Adrenal gland (tissue), 12 donors: ENCODE data around the gene CERK. TPM values are rescaled to one million over a fixed set of nuclear protein-coding genes. Genes with fewer than 3 reads are reported as not detected.

Experiments used
- DNase-seq, 7 donors: peaks; one replicate each; pipeline ENCODE4 v3.0.0-alpha.2; 2019 to 2020
- H3K27ac ChIP-seq, 5 donors: fragments of 200-600 bp; sonication (generic) in 4 of 5; 1 replicate in 3 of 5; 2 replicates in 2 of 5; pipeline versions ENCODE4 v1.5.1 to v1.8.0; 2016 to 2020; ENCODE audit warnings: mild to moderate bottlenecking in 1 of 5
- H3K27me3 ChIP-seq: fragments of 200-600 bp; 2 replicates; pipeline ENCODE4 v1.8.0; 2021
- H3K36me3 ChIP-seq, 2 donors: fragments of 200-600 bp; replicated peaks in 1 of 2; 1 replicate in 1 of 2; 2 replicates in 1 of 2; pipeline versions ENCODE4 v1.5.1 to v1.8.0; 2018 to 2022
- H3K4me1 ChIP-seq, 2 donors: fragments of 200-600 bp; replicated peaks in 1 of 2; 1 replicate in 1 of 2; 2 replicates in 1 of 2; pipeline versions ENCODE4 v1.5.1 to v1.8.0; 2018 to 2021
- H3K4me3 ChIP-seq, 4 donors: fragments of 200-600 bp; sonication (generic) in 3 of 4; one replicate each; pipeline ENCODE4 v1.5.1; 2016 to 2018
- H3K9me3 ChIP-seq, 3 donors: fragments of 200-600 bp; sonication (generic) in 1 of 3; replicated peaks in 1 of 3; 1 replicate in 2 of 3; 2 replicates in 1 of 3; pipeline versions ENCODE4 v1.5.1 to v1.8.0; 2016 to 2021
- POLR2A ChIP-seq, 2 donors: fragments of 450-650 bp; IDR thresholded peaks; one replicate each; pipeline ENCODE4 v1.6.1; 2017; ENCODE audit warnings: antibody characterized with exemption in 2 of 2, mild to moderate bottlenecking in 2 of 2, moderate library complexity in 1 of 2
- WGBS, 4 donors: extraction: QIAGEN DNeasy Blood & Tissue Kit in 2 of 4; methylation state at CpG; one replicate each; pipeline versions ENCODE4 v1.1.5 to v1.1.7; 2013 to 2017; 5-methylcytosine and 5-hydroxymethylcytosine counted together
- intact Hi-C, 2 donors: fragments of 100-400 bp; cut with DNase I; formaldehyde crosslinking; loops; one replicate each; pipeline versions ENCODE4 v1.14.1 to v1.15.0; 2022 to 2023
- polyA plus RNA-seq, 3 donors: library from polyadenylated mRNA; stranded (reverse); fragments of 200-250 nt in 2 of 3; fragments of 350-450 nt in 1 of 3; fragmentation: Illumina TruSeq in 1 of 3; extraction: RNeasy Lipid Tissue Mini Kit (QIAGEN cat#74804) in 1 of 3; gene quantifications; one replicate each; pipeline ENCODE4 v1.2.3, GENCODE V29; 2013 to 2014
- total RNA-seq, 9 donors: library from RNA; depleted of rRNA in 4 of 9; stranded (reverse); fragments of >200 nt in 4 of 9; fragments of 120-200 nt in 1 of 9; fragmentation: NEBNext Ultra II Directional in 1 of 9; extraction: Animal tissue kit (Norgen Biotek cat#: 25700) in 1 of 9; gene quantifications; one replicate each; pipeline versions ENCODE4 v1.1.0 to v1.2.4, GENCODE V29; 2013 to 2023
- TF ChIP-seq, protein P1 (sequence below), 6 experiments: fragments of 450-650 bp in 4 of 6; fragments of 200-600 bp in 2 of 6; sonication (generic) in 1 of 6; IDR thresholded peaks; 1 replicate in 5 of 6; 2 replicates in 1 of 6; pipeline versions ENCODE4 v1.5.1 to v1.8.0; 2016 to 2021; ENCODE audit warnings: antibody characterized with exemption in 6 of 6, mild to moderate bottlenecking in 2 of 6, moderate library complexity in 1 of 6
- donor health status: healthy with polysubstance abuse.
- donor health status: Bipolar disorder and iron deficiency.
- donor health status: DM: yes; HTN: yes; CAD: no.
- donor health status: DM: no; HTN: no; CAD: no.
- donor health status: DM: no; HTN: no; CAD: no.
- donor health status: DM: yes; HTN: yes; CAD: no.

The CERK gene
- total and polyA plus RNA-seq, 12 donors, result 18.6 to 92.1 (median 41.5) TPM

DNA sequence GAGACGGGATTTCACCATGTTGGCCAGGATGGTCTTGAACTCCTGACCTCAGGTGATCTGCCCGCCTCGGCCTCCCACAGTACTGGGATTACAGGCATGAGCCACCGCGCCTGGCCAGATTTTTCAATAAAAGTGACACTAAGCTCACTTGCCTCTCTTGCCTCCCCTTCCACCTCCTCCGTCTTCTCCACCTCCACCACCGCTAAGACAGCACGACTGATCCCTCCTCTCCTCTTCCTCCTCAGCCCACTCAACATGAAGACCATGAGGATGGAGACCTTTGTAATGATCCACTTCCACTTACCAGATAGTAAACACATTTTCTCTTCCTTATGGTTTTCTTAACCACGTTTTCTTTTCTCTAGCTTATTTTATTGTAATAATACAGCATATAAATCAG lies 14.2 kb downstream of the CERK start:
- DNase-seq, result no peak
- WGBS, 4 donors, result 93 to 95% (median 94%) methylated on average over 9 of the region's 9 CpGs
- H3K4me3 ChIP-seq, result no peak overlapping the region
- H3K27ac ChIP-seq, result no peak overlapping the region
- peaks cover 0 to 4% of the 10 kb centered on the region in 2 donors for H3K4me1 ChIP-seq
- no peak for TF ChIP-seq POLR2A (IDR thresholded peaks at IDR 0.05)
- TF ChIP-seq, protein P1, sequence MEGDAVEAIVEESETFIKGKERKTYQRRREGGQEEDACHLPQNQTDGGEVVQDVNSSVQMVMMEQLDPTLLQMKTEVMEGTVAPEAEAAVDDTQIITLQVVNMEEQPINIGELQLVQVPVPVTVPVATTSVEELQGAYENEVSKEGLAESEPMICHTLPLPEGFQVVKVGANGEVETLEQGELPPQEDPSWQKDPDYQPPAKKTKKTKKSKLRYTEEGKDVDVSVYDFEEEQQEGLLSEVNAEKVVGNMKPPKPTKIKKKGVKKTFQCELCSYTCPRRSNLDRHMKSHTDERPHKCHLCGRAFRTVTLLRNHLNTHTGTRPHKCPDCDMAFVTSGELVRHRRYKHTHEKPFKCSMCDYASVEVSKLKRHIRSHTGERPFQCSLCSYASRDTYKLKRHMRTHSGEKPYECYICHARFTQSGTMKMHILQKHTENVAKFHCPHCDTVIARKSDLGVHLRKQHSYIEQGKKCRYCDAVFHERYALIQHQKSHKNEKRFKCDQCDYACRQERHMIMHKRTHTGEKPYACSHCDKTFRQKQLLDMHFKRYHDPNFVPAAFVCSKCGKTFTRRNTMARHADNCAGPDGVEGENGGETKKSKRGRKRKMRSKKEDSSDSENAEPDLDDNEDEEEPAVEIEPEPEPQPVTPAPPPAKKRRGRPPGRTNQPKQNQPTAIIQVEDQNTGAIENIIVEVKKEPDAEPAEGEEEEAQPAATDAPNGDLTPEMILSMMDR (IDR thresholded peaks at IDR 0.05), result no peak
- no peaks in the 10 kb centered on the region for H3K27me3 ChIP-seq
- intact Hi-C loops, result no loop called here
- no peaks in the 10 kb centered on the region for H3K9me3 ChIP-seq
- H3K36me3 ChIP-seq, result peaks cover 0 to 19% of the 10 kb centered on the region in 2 donors

DNA sequence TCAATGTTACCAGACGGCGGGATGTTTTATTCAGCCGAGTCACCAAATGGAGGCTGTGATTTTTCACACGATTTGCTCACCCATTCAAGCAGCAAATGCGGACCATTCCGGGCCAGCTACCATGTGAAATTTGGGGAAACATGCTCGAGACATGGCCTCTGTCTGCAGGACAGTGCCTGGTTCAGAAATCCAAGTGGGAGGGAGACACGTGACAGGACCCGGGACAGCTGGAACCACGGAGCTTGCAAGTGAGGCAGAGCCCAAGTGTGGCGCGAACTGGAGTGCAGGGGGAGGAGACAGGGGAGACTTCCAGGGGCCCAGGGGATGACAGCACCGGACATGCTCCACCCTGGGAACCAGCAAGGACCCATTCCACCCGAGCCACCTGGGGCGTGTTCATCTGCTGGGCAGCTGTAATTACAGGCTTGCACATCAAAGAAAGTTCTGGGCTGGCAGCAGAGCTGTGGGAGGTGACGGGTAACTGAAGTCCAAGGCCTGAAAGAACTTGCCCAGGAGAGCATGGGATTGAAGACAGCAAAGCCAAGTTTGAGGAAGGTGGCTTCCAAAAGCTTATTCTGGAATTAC lies 16.5 kb downstream of the CERK start:
- Histone ChIP-seq H3K27ac (no peak overlapping the region), H3K9me3 (no peaks in the 10 kb centered on the region), H3K4me3 (no peak overlapping the region), H3K4me1 (no peaks in the 10 kb centered on the region), H3K36me3 (peaks cover 0 to 40% of the 10 kb centered on the region in 2 donors), H3K27me3 (no peaks in the 10 kb centered on the region)
- 87 to 91% (median 88%) methylated on average over 16 of the region's 16 CpGs for WGBS, 4 donors
- TF ChIP-seq, protein P1 (IDR thresholded peaks at IDR 0.05), result no peak
- no peak for TF ChIP-seq POLR2A (IDR thresholded peaks at IDR 0.05)
- no peak for DNase-seq
- intact Hi-C loops, result no loop called here

DNA sequence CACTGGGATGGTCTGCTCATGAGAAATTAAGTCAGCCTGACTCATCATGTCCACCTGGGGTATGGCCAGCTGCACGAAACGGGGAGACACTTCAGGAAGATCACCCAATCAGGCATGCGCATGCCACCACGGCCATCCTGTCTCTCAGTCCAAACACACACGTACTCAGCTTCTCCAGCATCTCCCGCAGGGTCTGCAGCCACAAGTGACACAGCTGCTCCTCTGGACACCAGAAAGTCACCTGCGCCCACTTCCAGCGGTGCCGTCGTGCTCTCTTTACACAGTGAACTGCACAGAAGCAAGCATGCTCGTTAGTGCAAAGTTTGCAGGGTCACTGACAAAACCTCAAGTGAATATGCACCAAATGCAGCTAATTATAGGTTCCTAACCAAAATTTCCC lies 18.1 kb downstream of the CERK start:
- TF ChIP-seq, protein P1 (IDR thresholded peaks at IDR 0.05), result no peak
- TF ChIP-seq POLR2A (IDR thresholded peaks at IDR 0.05), result no peak
- 89 to 97% (median 94%) methylated on average over 11 of the region's 11 CpGs for WGBS, 4 donors

DNA sequence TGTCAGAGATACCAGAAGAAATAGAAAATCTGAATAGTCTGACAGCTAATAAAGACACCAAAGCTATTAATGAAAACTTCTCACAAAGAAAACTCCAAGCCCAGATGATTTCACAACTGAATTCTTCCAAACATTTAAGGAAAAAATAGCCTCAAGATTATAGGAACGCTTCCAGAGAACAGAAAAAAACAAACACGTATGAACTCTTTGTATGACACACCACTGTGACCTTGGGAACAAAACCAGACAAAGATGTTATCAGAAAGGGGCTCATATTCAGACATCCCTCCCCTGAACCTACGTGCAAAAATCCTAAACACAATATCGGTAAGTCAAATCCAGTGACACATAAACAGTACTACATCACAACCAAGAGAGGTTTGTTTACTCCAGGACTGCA lies 23.5 kb downstream of the CERK start:
- peak overlapping the region; percentile 29 to 82 (median 56) for H3K27ac ChIP-seq
- peak in 3 of 7 donors; percentile 47 to 72 (median 64) for DNase-seq
- intact Hi-C loops, result no loop called here

More for the DNA sequence above, 18.1 kb downstream of the CERK start:
- intact Hi-C loops, result no loop called here
- no peaks in the 10 kb centered on the region for H3K9me3 ChIP-seq
- DNase-seq, result no peak
- no peak overlapping the region for H3K27ac ChIP-seq
- peaks cover 0 to 50% of the 10 kb centered on the region in 2 donors for H3K36me3 ChIP-seq
- no peak overlapping the region for H3K4me3 ChIP-seq
- H3K27me3 ChIP-seq, result no peaks in the 10 kb centered on the region
- peaks cover 0 to 5% of the 10 kb centered on the region in 2 donors for H3K4me1 ChIP-seq

More for the DNA sequence above, 23.5 kb downstream of the CERK start:
- H3K27me3 ChIP-seq, result no peaks in the 10 kb centered on the region
- H3K9me3 ChIP-seq, result no peaks in the 10 kb centered on the region
- 21 to 30% (median 28%) methylated on average over 4 of the region's 4 CpGs for WGBS, 4 donors
- H3K4me1 ChIP-seq, result peaks cover 6 to 16% of the 10 kb centered on the region in 2 donors
- TF ChIP-seq, protein P1 (IDR thresholded peaks at IDR 0.05), result no peak
- no peak for TF ChIP-seq POLR2A (IDR thresholded peaks at IDR 0.05)
- peaks cover 0 to 66% of the 10 kb centered on the region in 2 donors for H3K36me3 ChIP-seq
- H3K4me3 ChIP-seq, result no peak overlapping the region
